PC-9 (cell line): Measurements from ENCODE around the gene TNFRSF12A. TPM values are rescaled to one million over a fixed set of nuclear protein-coding genes. Genes with fewer than 3 reads are reported as not detected.

Experiments
- BruUV-seq: library from RNA; stranded (reverse); fragments of 400-500 nt; replicated peaks from 2 replicates; lab custom pipeline; 2021; lab: Mats Ljungman, UMichigan
- CTCF ChIA-PET: fragments of 300-600 bp; sonication (Branson Sonifier 250); formaldehyde crosslinking; loops from one replicate; lab custom pipeline; 2022; ENCODE audit warnings: antibody characterized with exemption; lab: Charles Lee
- POLR2A ChIA-PET: fragments of 300-600 bp; sonication (Branson Sonifier 250); formaldehyde crosslinking; loops from one replicate; lab custom pipeline; 2022; ENCODE audit warnings: antibody characterized with exemption; ENCODE audit not compliant: unreplicated experiment; lab: Charles Lee
- DNase-seq, 2 experiments: peaks; one replicate each; pipeline versions ENCODE4 v3.0.0 to v3.0.0-alpha.2; 2015 to 2022; ENCODE audit warnings: mixed read lengths in 1 of 2
- H2AFZ ChIP-seq: fragments of 200-600 bp; sonication (generic); 2 replicates; pipeline ENCODE4 v1.8.1; 2017; ENCODE audit warnings: antibody characterized with exemption
- H3F3A ChIP-seq: fragments of 200-600 bp; sonication (generic); 2 replicates; pipeline ENCODE4 v1.8.1; 2017; ENCODE audit warnings: antibody characterized with exemption, mild to moderate bottlenecking, low read depth; ENCODE audit not compliant: insufficient read depth
- H3K27ac ChIP-seq: fragments of 200-600 bp; sonication (generic); 2 replicates; pipeline ENCODE4 v1.6.1; 2016; ENCODE audit warnings: mixed run types
- H3K27me3 ChIP-seq: fragments of 200-600 bp; sonication (generic); 2 replicates; pipeline ENCODE4 v1.6.1; 2016; ENCODE audit warnings: low read depth, mixed run types; ENCODE audit not compliant: insufficient read depth
- H3K36me3 ChIP-seq: fragments of 200-600 bp; sonication (generic); 2 replicates; pipeline ENCODE4 v1.6.1; 2016; ENCODE audit warnings: low read depth, mixed run types
- H3K4me1 ChIP-seq: fragments of 200-600 bp; sonication (generic); replicated peaks from 2 replicates; pipeline ENCODE4 v1.6.1; 2016; ENCODE audit warnings: mixed run types; ENCODE audit not compliant: insufficient read depth
- H3K4me2 ChIP-seq: fragments of 200-600 bp; sonication (generic); 2 replicates; pipeline ENCODE4 v1.6.1; 2017; ENCODE audit warnings: mixed run types
- H3K4me3 ChIP-seq: fragments of 200-600 bp; sonication (generic); 2 replicates; pipeline ENCODE4 v1.6.1; 2016; ENCODE audit warnings: mixed run types
- H3K79me2 ChIP-seq: fragments of 200-600 bp; sonication (generic); 2 replicates; pipeline ENCODE4 v1.6.1; 2017; ENCODE audit warnings: low read depth, mixed run types
- H3K9me2 ChIP-seq: fragments of 200-600 bp; sonication (generic); 2 replicates; pipeline ENCODE4 v1.8.1; 2017; ENCODE audit warnings: mild to moderate bottlenecking; ENCODE audit not compliant: insufficient read depth
- H3K9me3 ChIP-seq: fragments of 200-600 bp; sonication (generic); 2 replicates; pipeline ENCODE4 v1.8.1; 2016; ENCODE audit warnings: low read depth; ENCODE audit not compliant: insufficient read depth
- H4K20me1 ChIP-seq: fragments of 200-600 bp; sonication (generic); 2 replicates; pipeline ENCODE4 v1.8.1; 2017; ENCODE audit not compliant: insufficient read depth
- EZH2 ChIP-seq: fragments of 200-600 bp; sonication (generic); IDR thresholded peaks from 2 replicates; pipeline ENCODE4 v1.8.0; 2017; ENCODE audit warnings: antibody characterized with exemption, low read depth
- intact Hi-C: fragments of 100-400 bp; cut with micrococcal nuclease; formaldehyde crosslinking; loops from one replicate; pipeline ENCODE4 v1.10.0; 2022; ENCODE audit not compliant: unreplicated experiment
- total RNA-seq: library from RNA; stranded (reverse); gene quantifications from 2 replicates; pipeline ENCODE4 v1.2.3, GENCODE V29; 2021
- TF ChIP-seq, protein P1 (sequence below): fragments of 200-600 bp; sonication (generic); conservative IDR thresholded peaks from 2 replicates; pipeline ENCODE4 v1.6.1; 2017; ENCODE audit warnings: mixed run types, antibody characterized with exemption, mild to moderate bottlenecking, moderate library complexity

Gene TNFRSF12A
- total RNA-seq, 1 experiment from 2014 or later, result 226 TPM

DNA sequence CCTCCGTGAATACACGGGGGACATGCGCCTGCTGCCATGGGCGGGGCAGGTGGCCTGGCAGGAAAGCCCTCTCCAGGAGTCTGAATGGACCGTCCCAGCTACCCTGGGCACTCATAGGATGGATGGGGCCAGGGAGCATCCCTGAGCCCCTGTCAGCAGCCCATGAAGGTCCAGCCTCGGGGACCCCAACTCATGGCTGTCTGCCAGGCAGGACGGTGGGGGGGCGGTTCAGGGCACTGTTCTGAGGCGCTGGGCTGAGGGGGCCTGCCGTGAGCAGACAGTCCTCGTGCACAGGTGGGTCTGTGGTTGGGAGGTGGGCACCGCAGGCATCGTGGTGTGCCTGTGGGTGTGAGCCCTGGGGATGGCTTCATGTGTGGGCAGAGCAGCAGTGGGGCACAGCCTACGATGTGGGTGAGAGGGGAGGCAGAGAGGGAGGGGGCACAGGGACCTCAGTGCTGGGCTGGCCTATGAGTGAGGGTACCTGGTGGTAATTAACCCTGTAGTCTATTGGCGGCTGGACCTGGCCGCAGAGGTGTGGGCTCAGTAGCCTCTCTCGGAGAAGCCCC lies 33.5 kb upstream of the TNFRSF12A start:
- Histone ChIP-seq H3K4me3 (no peak overlapping the region), H3F3A (peaks cover 25% of the 10 kb centered on the region; the same call in 1 of the 2 replicates), H3K4me2 (no peak overlapping the region), H3K9me3 (no peaks in the 10 kb centered on the region), H3K27me3 (no peaks in the 10 kb centered on the region), H3K79me2 (no peaks in the 10 kb centered on the region), H3K4me1 (peaks cover 20% of the 10 kb centered on the region; the same call in 1 of the 2 replicates), H3K9me2 (no peaks in the 10 kb centered on the region), H3K27ac (no peak overlapping the region), H3K36me3 (no peaks in the 10 kb centered on the region), H4K20me1 (no peaks in the 10 kb centered on the region), H2AFZ (no peak overlapping the region)
- CTCF ChIA-PET, result no interaction called here
- POLR2A ChIA-PET, result no interaction called here
- intact Hi-C loops, result no loop called here
- BruUV-seq, result no TSS peak
- TF ChIP-seq EZH2, result no peak
- TF ChIP-seq, protein P1, sequence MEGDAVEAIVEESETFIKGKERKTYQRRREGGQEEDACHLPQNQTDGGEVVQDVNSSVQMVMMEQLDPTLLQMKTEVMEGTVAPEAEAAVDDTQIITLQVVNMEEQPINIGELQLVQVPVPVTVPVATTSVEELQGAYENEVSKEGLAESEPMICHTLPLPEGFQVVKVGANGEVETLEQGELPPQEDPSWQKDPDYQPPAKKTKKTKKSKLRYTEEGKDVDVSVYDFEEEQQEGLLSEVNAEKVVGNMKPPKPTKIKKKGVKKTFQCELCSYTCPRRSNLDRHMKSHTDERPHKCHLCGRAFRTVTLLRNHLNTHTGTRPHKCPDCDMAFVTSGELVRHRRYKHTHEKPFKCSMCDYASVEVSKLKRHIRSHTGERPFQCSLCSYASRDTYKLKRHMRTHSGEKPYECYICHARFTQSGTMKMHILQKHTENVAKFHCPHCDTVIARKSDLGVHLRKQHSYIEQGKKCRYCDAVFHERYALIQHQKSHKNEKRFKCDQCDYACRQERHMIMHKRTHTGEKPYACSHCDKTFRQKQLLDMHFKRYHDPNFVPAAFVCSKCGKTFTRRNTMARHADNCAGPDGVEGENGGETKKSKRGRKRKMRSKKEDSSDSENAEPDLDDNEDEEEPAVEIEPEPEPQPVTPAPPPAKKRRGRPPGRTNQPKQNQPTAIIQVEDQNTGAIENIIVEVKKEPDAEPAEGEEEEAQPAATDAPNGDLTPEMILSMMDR, result no peak
- DNase-seq, result no peak

DNA sequence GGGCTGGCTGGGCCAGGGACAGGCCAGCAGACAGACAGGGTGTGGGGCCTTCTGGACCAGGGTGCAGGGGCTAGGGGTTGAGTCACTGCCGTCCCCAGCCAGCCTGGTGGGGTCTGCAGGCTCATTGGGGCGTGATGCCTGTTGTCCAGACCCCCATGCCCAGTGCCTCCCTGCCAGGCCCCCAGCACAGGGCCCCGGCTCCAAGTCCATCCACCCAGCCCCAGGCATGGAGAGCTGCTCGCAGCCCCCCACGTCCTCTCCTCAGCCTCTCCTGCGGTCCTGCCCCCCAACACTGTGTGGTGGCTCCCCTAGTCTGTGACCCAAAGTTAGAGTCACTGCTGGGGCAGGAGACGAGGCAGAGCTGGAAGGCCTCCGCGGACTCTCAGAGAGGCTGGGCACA lies 32.9 kb upstream of the TNFRSF12A start:
- no peak for DNase-seq
- Histone ChIP-seq H3K27ac (no peak overlapping the region), H3K9me3 (no peaks in the 10 kb centered on the region), H3K36me3 (no peaks in the 10 kb centered on the region), H3K27me3 (no peaks in the 10 kb centered on the region), H3F3A (peaks cover 20% of the 10 kb centered on the region; the same call in 1 of the 2 replicates), H3K4me3 (no peak overlapping the region), H4K20me1 (no peaks in the 10 kb centered on the region), H3K9me2 (no peaks in the 10 kb centered on the region), H3K79me2 (no peaks in the 10 kb centered on the region), H2AFZ (no peak overlapping the region), H3K4me2 (no peak overlapping the region), H3K4me1 (peaks cover 20% of the 10 kb centered on the region; the same call in 1 of the 2 replicates)
- intact Hi-C loops, result no loop called here
- ChIA-PET POLR2A (no interaction called here), CTCF (no interaction called here)
- TF ChIP-seq, protein P1, result no peak
- no peak for TF ChIP-seq EZH2
- no TSS peak for BruUV-seq

DNA sequence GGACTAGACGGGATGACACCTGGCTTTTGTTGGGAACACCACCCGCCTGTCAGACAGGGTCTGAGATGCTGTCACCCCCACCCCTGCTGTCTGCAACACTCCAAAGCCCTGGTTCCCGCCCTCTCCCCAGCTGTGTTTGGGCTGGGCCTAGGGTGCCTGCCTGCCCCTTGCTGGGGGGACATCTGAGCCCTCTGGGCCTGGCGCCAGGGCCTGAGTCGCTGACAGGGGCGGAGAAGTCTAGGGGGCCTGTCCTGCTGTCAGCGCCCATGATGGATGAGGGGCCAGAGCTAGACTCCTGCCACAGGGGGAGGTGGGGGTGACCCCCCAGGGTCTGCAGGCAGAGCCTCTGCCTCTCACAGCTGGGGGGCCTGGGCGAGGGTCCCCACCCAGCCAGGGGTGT lies 32.3 kb upstream of the TNFRSF12A start:
- H3K4me1 ChIP-seq, result peaks cover 25% of the 10 kb centered on the region; the same call in 1 of the 2 replicates
- DNase-seq, result no peak
- no peak for TF ChIP-seq EZH2
- TF ChIP-seq, protein P1, result no peak
- H3K36me3 ChIP-seq, result no peaks in the 10 kb centered on the region
- no peak overlapping the region for H3K4me2 ChIP-seq
- H4K20me1 ChIP-seq, result no peaks in the 10 kb centered on the region
- H2AFZ ChIP-seq, result no peak overlapping the region
- no peak overlapping the region for H3K27ac ChIP-seq
- H3K9me2 ChIP-seq, result no peaks in the 10 kb centered on the region
- no peaks in the 10 kb centered on the region for H3K79me2 ChIP-seq
- H3F3A ChIP-seq, result peaks cover 17% of the 10 kb centered on the region; the same call in 1 of the 2 replicates
- ChIA-PET POLR2A (no interaction called here), CTCF (no interaction called here)
- H3K9me3 ChIP-seq, result no peaks in the 10 kb centered on the region
- intact Hi-C loops, result no loop called here
- H3K4me3 ChIP-seq, result no peak overlapping the region
- no peaks in the 10 kb centered on the region for H3K27me3 ChIP-seq
- BruUV-seq, result no TSS peak
